IPS-11a (cell line): ENCODE results near the gene KCNK2.

Experiments
- H3K4me3 ChIP-seq: one replicate; pipeline ENCODE4 v1.5.1; 2013; ENCODE audit warnings: low read depth, low read length, control low read depth

KCNK2 gene

GRCh38 chr1:215094381-215094780 is 11.8 kb downstream of the KCNK2 start:
- H3K4me3 ChIP-seq, result no peak overlapping the region

- H3K4me3 ChIP-seq, result no peak overlapping the region
Measured at GRCh38 chr1:215095524-215095923, 13.0 kb downstream of the KCNK2 start.

GRCh38 chr1:215101511-215101910 is 19.0 kb downstream of the KCNK2 start:
- no peak overlapping the region for H3K4me3 ChIP-seq

DNA sequence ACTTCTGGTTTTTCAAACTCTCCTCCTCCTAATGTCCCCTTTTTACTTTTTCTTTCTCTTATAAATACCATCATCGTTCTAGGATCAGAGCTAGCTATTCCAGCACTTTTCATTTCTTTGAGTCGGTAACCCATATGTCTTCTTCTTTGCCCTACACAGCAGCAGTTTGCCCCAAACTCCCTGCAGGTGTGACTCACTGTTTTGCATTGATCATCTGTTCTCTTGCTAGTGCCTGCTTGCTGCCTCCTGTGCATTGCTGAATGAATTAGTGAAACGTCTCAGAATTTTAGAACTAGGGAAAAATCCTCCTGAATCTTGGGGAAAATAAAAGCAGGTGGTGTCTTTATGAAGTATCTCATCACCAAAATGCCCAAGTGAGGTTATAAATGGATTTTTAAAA is 21.7 kb downstream of the KCNK2 start:
- H3K4me3 ChIP-seq, result no peak overlapping the region

DNA sequence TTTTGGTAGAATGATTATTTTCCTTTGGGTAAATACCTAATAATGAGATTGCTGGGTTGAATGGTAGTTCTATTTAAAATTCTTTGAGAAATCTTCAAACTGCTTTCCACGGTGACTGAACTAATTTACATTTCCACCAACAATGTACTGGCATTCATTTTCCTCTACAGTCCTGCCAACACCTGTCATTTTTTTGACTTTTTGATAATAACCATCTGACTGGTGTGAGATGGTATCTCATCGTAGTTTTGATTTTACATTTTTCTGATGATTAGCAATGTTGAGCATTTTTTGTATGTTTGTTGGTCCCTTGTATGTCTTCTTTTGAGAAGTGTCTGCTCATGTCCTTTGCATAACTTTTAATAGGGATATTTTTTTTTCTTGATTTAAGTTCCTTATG is 23.5 kb downstream of the KCNK2 start:
- H3K4me3 ChIP-seq, result no peak overlapping the region

DNA sequence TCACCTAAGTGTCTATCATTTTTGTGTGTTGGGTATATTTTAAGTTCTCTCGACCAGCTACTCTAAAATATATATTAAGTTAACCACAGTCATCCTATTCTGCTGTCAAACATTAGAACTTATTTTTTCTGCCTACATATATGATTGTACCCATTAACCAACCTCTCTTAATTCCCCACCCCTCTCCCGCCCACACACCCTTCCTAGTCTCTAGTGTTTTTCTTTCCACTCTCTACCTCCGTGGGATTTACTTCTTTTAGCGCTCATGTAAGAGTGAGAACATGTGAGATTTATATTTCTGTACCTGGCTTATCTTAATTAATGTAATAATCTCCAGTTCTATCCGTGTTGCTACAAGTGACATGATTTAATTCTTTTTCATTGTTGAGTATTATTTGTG is 26.6 kb downstream of the KCNK2 start:
- no peak overlapping the region for H3K4me3 ChIP-seq

- H3K4me3 ChIP-seq, result no peak overlapping the region
Measured at GRCh38 chr1:215111916-215112315, 29.4 kb downstream of the KCNK2 start.

DNA sequence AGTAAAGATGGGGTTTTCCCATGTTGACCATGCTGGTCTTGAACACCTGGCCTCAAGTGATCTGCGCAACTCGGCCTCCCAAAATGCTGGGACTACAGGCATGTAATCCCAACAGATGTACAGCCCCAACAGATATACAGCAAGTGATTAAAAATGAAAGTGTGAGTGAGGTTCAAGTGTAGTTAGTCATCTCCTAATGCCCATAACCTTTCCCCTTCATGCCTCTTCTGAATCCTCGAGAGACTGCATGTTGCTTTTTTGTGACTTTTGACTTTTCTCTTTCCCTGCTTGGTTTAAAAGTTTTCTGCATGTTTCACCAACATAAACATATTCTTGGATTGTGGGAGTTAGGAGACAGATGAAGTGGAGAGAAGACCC is 31.2 kb downstream of the KCNK2 start:
- H3K4me3 ChIP-seq, result no peak overlapping the region

GRCh38 chr1:215114154-215114933 is 31.8 kb downstream of the KCNK2 start:
- no peak overlapping the region for H3K4me3 ChIP-seq

DNA sequence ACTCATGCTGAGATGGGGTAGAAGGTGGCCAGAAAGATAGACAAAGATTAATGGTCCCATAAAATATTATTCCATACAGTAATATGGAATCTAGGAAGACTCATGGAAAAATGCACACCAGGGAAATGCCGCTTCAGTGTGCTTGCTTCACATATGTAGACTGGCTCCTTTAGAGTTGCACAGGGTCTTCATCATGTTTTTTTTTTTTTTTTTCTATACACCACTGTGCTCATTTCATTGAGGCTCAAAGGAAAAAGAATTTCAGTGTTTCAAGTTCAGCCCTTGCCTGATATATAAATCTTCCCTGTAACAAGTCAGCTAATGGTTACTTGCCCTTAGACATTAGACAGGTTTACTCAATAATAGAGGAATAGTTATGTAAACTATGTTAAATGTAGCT is 33.2 kb downstream of the KCNK2 start:
- H3K4me3 ChIP-seq, result no peak overlapping the region

DNA sequence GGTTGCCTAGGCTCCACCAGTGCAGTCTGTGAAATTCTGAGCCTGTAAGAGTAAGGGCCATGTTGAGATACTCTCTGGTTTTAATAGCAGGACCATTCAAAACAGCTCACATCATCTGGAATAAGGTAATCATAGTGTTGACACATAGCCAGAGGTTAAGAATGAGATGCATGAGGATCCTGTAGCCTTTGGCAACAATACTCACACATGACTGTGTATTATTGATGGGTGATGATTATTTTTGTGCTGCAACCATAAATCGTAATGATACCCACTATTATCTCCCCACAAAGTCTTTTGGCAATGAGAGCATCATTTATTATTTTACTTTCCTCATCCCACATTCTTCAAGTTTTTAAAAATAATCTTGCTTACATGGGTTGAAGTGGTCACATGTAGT is 35.5 kb downstream of the KCNK2 start:
- H3K4me3 ChIP-seq, result no peak overlapping the region

DNA sequence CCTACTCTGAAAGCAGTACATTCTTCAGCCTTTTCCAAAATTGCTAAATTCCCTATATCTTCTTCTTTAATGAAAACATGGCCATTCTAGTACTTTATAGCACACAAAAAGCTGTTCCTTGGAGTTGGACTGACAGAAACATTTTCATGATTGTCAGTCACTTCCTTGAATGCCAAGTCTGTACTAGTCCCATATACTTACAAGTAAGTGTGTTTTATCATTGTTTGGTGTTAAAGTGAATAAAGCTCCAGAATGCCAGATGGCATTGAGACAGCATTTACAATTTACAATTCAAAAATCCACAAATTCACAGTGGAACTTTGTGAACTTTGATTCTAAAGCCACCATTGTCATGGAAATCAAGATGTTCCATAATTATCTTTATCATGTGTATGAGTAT is 36.5 kb downstream of the KCNK2 start:
- H3K4me3 ChIP-seq, result no peak overlapping the region

DNA sequence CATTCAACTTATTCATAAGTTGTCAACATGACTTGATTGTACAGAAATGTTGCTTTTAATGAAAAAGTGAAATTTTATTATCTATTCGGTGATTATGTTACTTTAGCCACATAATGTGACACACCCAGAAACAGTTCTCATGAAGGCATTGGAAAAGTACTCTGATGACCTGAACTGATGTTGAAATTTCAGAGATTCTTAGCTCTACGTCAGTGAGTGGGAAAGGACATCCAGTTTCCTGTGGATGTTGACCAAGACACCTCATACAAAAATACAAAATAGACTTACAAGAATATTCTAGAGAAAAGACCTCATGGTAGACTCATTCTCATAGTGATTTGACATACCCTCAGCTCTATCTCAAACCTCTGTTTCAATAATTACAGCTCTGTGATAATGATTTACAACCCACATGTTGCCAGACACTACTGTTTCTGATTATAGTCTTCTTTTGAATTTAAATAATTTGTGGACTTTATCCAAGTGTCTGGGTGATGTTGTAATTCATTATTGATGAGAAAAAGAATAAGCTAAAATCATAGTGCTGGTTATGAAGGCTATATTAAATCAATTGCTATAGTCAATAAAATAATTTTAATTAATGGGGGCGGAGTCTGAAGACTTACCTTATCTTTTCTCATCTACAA is 37.3 kb downstream of the KCNK2 start:
- H3K4me3 ChIP-seq, result no peak overlapping the region

DNA sequence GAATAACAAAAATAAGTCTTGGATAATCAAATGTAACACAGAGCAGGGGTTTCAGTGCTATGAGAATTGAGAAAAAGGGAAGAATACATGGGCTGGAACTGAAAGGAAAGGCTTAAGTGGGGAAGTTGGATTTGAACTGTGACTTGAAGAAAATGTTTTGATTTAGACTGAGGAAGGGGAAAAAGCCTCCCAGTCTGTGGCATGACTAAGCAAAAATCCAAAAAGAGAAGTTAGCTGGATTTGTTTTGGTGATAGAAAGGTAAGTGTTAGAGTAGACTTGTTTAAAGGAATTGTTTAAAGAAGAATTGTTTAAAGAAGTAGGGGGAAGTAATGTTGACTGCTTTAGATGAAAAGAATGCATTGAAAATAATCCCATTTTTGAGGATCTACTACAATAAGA is 46.0 kb downstream of the KCNK2 start:
- H3K4me3 ChIP-seq, result no peak overlapping the region

DNA sequence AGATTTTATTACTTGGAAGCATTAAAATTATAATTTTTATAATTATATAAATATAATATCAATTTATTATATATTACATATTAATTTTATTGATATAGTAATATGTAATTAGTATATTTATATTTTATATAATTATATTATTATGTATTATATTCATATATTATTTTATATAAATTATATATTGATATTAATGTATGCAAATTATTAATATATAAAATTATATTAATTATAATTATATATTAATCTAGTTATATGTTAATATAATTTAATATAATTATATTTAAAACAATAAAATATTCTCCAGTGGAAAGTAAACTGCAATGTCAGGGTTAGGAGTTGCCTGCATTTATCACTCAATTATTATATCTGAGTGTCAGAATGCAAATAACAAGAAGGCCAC is 48.8 kb downstream of the KCNK2 start:
- H3K4me3 ChIP-seq, result no peak overlapping the region

- H3K4me3 ChIP-seq, result no peak overlapping the region
Measured at GRCh38 chr1:215132156-215132555, 49.6 kb downstream of the KCNK2 start.

DNA sequence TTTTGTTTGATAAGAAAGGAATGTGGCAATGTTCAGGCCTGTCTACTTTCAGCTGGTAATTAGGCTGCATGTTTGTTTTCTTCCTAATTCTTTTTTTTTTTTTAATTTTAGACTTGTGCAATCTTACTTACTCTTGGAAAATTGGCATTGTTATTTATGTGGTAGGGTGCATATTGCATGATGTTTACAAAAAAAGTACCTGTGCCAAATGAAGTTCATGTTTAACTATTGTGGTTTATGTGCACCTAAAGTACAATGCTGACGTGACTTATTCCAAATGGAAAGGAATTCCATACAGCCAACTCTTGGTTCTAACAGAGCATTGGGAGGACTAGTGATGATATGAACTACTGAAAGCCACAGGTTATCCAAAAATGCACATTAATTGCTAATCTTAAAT is 51.0 kb downstream of the KCNK2 start:
- H3K4me3 ChIP-seq, result no peak overlapping the region

DNA sequence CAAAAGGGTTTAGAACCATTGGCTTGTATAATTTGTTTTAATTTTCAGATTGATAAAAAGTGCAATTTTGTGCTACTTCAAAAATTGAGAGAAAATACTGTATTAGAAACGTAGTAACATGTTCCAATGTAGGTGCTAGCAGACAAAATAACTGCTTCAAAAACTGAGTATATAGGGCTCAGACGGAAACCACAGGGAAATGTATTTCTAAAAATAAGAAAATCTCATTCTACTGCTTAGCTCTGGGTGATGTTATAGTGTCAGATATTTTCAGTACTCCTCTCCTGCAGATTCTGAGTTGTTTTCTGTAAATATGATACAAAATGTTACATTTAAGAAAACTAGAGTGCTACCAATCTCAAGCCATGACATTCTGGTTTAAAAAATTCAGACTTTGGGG is 55.4 kb downstream of the KCNK2 start:
- no peak overlapping the region for H3K4me3 ChIP-seq

DNA sequence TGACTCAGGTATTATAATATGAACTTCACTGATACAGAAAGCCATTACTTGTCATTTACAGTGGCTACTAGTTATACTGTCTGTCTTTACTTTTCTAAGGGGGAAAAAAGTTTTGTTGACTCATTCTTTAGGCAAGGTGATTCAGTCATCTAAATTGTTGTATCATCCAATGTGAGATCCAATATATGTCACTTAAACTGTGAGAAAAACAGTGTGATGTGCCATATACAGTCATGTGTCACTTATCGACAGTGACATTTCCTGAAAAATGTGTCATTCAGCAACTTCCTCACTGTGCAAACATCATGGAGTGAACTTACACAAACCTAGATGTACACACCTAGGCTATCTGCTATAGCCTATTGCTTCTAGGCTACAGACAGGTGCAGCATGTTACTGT is 57.6 kb downstream of the KCNK2 start:
- H3K4me3 ChIP-seq, result no peak overlapping the region

GRCh38 chr1:215141460-215141859 is 58.9 kb downstream of the KCNK2 start:
- no peak overlapping the region for H3K4me3 ChIP-seq

DNA sequence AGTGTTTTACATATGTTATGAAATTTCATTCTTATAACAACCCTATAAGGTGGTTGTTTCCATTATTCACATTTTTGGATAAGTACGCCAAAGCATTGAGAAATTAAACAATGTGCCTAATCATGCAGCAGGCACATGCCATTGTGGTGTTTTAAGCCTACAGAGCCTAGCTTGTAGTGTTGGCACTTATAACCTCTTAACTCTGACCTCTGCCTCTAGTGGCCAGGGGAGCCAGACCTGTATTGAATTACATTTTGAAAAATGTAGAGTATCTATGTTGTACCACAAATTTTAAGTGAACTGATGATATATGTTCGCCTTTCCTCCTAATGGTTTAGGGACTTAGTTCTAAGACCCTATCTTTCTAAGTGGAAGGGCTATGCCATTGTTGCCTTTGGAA is 61.0 kb downstream of the KCNK2 start:
- no peak overlapping the region for H3K4me3 ChIP-seq

GRCh38 chr1:215146240-215146975 is 63.9 kb downstream of the KCNK2 start:
- H3K4me3 ChIP-seq, result no peak overlapping the region
